HCT116 (cell line): ENCODE results near the gene SH3GL2.

Experiments used
- CEBPB ChIP-seq: IDR thresholded peaks from 2 replicates; pipeline ENCODE4 v1.6.1; 2012; ENCODE audit warnings: low read depth
- ELF1 ChIP-seq: IDR thresholded peaks from 2 replicates; pipeline ENCODE4 v1.6.1; 2012; ENCODE audit warnings: low read depth, borderline replicate concordance
- EZH2 ChIP-seq: fragments of 200-600 bp; sonication (generic); IDR thresholded peaks from 2 replicates; pipeline ENCODE4 v1.6.1; 2017; ENCODE audit warnings: antibody characterized with exemption, mixed run types
- EZH2phosphoT487 ChIP-seq: fragments of 200-600 bp; IDR thresholded peaks from 2 replicates; pipeline ENCODE4 v1.6.1; 2018; ENCODE audit warnings: antibody characterized with exemption, borderline replicate concordance
- POLR2A ChIP-seq: IDR thresholded peaks from 2 replicates; pipeline ENCODE4 v1.7.0; 2011; ENCODE audit warnings: borderline replicate concordance; ENCODE audit not compliant: insufficient read depth, insufficient read length; ENCODE audit errors: extremely low read depth
- POLR2AphosphoS5 ChIP-seq: IDR thresholded peaks from 2 replicates; pipeline ENCODE4 v1.6.1; 2011; ENCODE audit warnings: mild to moderate bottlenecking, low read depth, low read length, moderate library complexity
- RAD21 ChIP-seq: IDR thresholded peaks from 2 replicates; pipeline ENCODE4 v1.6.1; 2012; ENCODE audit warnings: low read depth, mild to moderate bottlenecking
- SIN3A ChIP-seq: IDR thresholded peaks from 2 replicates; pipeline ENCODE4 v1.6.1; 2012; ENCODE audit warnings: low read depth
- TCF7L2 ChIP-seq: IDR thresholded peaks from 2 replicates; pipeline ENCODE4 v1.7.0; 2011; ENCODE audit warnings: borderline replicate concordance, inconsistent platforms; ENCODE audit not compliant: insufficient read depth, insufficient read length; ENCODE audit errors: extremely low read depth
- ZFX ChIP-seq: fragments of 450-650 bp; IDR thresholded peaks from 2 replicates; pipeline ENCODE4 v1.6.1; 2017
- TF ChIP-seq, protein P1 (sequence below), 3 experiments: fragments of 200-600 bp in 1 of 3; sonication (generic) in 1 of 3; IDR thresholded peaks in 2 of 3; conservative IDR thresholded peaks in 1 of 3; 2 replicates each; pipeline ENCODE4 v1.5.1; 2012 to 2017; ENCODE audit warnings: low read depth in 2 of 3, low read length in 2 of 3, antibody characterized with exemption in 1 of 3, borderline replicate concordance in 1 of 3, control low read depth in 1 of 3, mild to moderate bottlenecking in 1 of 3, mixed read lengths in 1 of 3, mixed run types in 1 of 3, moderate library complexity in 1 of 3; ENCODE audit not compliant: insufficient read depth in 1 of 3
- TF ChIP-seq, protein P2 (sequence below): IDR thresholded peaks from 2 replicates; pipeline ENCODE4 v1.6.1; 2012; ENCODE audit warnings: low read depth
- TF ChIP-seq, protein P3 (sequence below): IDR thresholded peaks from 2 replicates; pipeline ENCODE4 v1.6.1; 2012
- TF ChIP-seq, protein P4 (sequence below): IDR thresholded peaks from 2 replicates; pipeline ENCODE4 v1.6.1; 2011; ENCODE audit warnings: mild to moderate bottlenecking, low read length, moderate library complexity; ENCODE audit not compliant: insufficient replicate concordance; ENCODE audit errors: extremely low read depth

DNA sequence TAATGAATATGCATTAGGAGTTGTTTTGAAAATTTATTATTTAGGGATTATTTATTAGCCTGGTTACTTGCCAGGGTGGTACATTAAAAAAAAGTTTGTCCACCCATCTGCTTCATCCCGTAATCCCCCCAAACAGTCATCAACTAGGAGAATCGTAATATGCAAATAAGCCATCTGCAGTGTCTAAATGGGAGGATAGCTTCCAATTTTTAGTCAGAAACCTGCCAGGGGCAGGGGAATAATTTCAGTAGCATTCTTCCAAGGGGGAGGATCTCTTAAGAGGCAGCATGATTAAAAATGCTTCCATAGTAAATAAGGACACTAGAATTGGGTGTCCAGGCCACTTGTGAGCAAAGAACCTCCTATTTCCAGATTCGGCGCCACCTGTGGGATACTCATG, 43.3 kb downstream of the SH3GL2 start:
- no peak for TF ChIP-seq EZH2phosphoT487
- no peak for TF ChIP-seq TCF7L2
- TF ChIP-seq, protein P1, sequence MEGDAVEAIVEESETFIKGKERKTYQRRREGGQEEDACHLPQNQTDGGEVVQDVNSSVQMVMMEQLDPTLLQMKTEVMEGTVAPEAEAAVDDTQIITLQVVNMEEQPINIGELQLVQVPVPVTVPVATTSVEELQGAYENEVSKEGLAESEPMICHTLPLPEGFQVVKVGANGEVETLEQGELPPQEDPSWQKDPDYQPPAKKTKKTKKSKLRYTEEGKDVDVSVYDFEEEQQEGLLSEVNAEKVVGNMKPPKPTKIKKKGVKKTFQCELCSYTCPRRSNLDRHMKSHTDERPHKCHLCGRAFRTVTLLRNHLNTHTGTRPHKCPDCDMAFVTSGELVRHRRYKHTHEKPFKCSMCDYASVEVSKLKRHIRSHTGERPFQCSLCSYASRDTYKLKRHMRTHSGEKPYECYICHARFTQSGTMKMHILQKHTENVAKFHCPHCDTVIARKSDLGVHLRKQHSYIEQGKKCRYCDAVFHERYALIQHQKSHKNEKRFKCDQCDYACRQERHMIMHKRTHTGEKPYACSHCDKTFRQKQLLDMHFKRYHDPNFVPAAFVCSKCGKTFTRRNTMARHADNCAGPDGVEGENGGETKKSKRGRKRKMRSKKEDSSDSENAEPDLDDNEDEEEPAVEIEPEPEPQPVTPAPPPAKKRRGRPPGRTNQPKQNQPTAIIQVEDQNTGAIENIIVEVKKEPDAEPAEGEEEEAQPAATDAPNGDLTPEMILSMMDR (IDR thresholded peaks at IDR 0.05 in 2 of 3, conservative IDR thresholded peaks at IDR 0.05 in 1 of 3; ENCODE audit: borderline replicate concordance in 1 of 3, insufficient read depth in 1 of 3, low read depth in 2 of 3, low read length in 2 of 3), result no peak
- TF ChIP-seq EZH2, result no peak
- no peak for TF ChIP-seq ZFX
- TF ChIP-seq, protein P2, sequence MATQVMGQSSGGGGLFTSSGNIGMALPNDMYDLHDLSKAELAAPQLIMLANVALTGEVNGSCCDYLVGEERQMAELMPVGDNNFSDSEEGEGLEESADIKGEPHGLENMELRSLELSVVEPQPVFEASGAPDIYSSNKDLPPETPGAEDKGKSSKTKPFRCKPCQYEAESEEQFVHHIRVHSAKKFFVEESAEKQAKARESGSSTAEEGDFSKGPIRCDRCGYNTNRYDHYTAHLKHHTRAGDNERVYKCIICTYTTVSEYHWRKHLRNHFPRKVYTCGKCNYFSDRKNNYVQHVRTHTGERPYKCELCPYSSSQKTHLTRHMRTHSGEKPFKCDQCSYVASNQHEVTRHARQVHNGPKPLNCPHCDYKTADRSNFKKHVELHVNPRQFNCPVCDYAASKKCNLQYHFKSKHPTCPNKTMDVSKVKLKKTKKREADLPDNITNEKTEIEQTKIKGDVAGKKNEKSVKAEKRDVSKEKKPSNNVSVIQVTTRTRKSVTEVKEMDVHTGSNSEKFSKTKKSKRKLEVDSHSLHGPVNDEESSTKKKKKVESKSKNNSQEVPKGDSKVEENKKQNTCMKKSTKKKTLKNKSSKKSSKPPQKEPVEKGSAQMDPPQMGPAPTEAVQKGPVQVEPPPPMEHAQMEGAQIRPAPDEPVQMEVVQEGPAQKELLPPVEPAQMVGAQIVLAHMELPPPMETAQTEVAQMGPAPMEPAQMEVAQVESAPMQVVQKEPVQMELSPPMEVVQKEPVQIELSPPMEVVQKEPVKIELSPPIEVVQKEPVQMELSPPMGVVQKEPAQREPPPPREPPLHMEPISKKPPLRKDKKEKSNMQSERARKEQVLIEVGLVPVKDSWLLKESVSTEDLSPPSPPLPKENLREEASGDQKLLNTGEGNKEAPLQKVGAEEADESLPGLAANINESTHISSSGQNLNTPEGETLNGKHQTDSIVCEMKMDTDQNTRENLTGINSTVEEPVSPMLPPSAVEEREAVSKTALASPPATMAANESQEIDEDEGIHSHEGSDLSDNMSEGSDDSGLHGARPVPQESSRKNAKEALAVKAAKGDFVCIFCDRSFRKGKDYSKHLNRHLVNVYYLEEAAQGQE, result no peak
- no peak for TF ChIP-seq POLR2A
- no peak for TF ChIP-seq POLR2AphosphoS5
- no peak for TF ChIP-seq ELF1
- TF ChIP-seq, protein P3, sequence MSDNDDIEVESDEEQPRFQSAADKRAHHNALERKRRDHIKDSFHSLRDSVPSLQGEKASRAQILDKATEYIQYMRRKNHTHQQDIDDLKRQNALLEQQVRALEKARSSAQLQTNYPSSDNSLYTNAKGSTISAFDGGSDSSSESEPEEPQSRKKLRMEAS, result no peak
- TF ChIP-seq SIN3A, result no peak
- TF ChIP-seq RAD21, result no peak
- TF ChIP-seq, protein P4, sequence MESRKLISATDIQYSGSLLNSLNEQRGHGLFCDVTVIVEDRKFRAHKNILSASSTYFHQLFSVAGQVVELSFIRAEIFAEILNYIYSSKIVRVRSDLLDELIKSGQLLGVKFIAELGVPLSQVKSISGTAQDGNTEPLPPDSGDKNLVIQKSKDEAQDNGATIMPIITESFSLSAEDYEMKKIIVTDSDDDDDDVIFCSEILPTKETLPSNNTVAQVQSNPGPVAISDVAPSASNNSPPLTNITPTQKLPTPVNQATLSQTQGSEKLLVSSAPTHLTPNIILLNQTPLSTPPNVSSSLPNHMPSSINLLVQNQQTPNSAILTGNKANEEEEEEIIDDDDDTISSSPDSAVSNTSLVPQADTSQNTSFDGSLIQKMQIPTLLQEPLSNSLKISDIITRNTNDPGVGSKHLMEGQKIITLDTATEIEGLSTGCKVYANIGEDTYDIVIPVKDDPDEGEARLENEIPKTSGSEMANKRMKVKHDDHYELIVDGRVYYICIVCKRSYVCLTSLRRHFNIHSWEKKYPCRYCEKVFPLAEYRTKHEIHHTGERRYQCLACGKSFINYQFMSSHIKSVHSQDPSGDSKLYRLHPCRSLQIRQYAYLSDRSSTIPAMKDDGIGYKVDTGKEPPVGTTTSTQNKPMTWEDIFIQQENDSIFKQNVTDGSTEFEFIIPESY, result no peak
- no peak for TF ChIP-seq CEBPB
